Measurements from ENCODE around the gene PACSIN3. TPM values are rescaled to one million over a fixed set of nuclear protein-coding genes. Genes with fewer than 3 reads are reported as not detected.

Gene PACSIN3
- total and polyA plus RNA-seq, 2 of the 13 experiments (the other 11 are each of a cell fraction or from before 2014, with no cell fraction given), result 47.9 to 93.3 TPM

GRCh38 chr11:47176328-47177228 lies 9.7 kb downstream of the PACSIN3 start, which contains the start of gene ARFGAP2 (continued):
- TF ChIP-seq FUBP1 (CRISPR knock-in tag; IDR thresholded peaks at IDR 0.05; ENCODE audit: borderline replicate concordance) (no peak), ZNF713 (CRISPR knock-in tag; IDR thresholded peaks at IDR 0.05) (no peak), ZNF589 (CRISPR knock-in tag; conservative IDR thresholded peaks at IDR 0.05) (no peak; the same call in 1 of the 2 replicates), MAFG (CRISPR knock-in tag; IDR thresholded peaks at IDR 0.05) (no peak), ZFYVE20 (CRISPR knock-in tag; IDR thresholded peaks at IDR 0.05; ENCODE audit: borderline replicate concordance, low read depth) (peak; percentile 68; the same call in 1 of the 2 replicates), NPAS2 (CRISPR knock-in tag; IDR thresholded peaks at IDR 0.05; ENCODE audit: borderline replicate concordance) (no peak), PCBP1 (IDR thresholded peaks at IDR 0.05; ENCODE audit: borderline replicate concordance, low read depth, low read length) (no peak), RCOR2 (CRISPR knock-in tag; IDR thresholded peaks at IDR 0.05) (no peak), DRAP1 (CRISPR knock-in tag; IDR thresholded peaks at IDR 0.05) (peak; percentile 57; the same call in 1 of the 2 replicates), CEBPG (CRISPR knock-in tag; IDR thresholded peaks at IDR 0.05) (no peak), CAMTA2 (CRISPR knock-in tag; IDR thresholded peaks at IDR 0.05; ENCODE audit: borderline replicate concordance) (no peak), ZNF513 (CRISPR knock-in tag; conservative IDR thresholded peaks at IDR 0.05) (no peak), ZFY (CRISPR knock-in tag; IDR thresholded peaks at IDR 0.05) (peak; percentile 78; the same call in 1 of the 2 replicates), ZNF160 (CRISPR knock-in tag; IDR thresholded peaks at IDR 0.05) (no peak), PRDM10 (CRISPR knock-in tag; IDR thresholded peaks at IDR 0.05; ENCODE audit: low read depth) (0 out of 2 replicates have a peak, but pooled peaks have one; percentile 19), ZFAT (CRISPR knock-in tag; conservative IDR thresholded peaks at IDR 0.05) (no peak), MTERF4 (CRISPR knock-in tag; IDR thresholded peaks at IDR 0.05) (no peak), E2F5 (CRISPR knock-in tag; conservative IDR thresholded peaks at IDR 0.05) (no peak), NR1H2 (CRISPR knock-in tag; IDR thresholded peaks at IDR 0.05; ENCODE audit: borderline replicate concordance, low read depth) (no peak)
